IPS-NIHi7 (cell line): ENCODE data around the gene TNNI3.
"Not testable (repeated sequence)": the region's sequence is repeated elsewhere in the genome, so short reads cannot be mapped to it uniquely, and the experiment has no call there.

ENCODE experiments used
- DNase-seq: peaks from one replicate; pipeline ENCODE4 v3.0.0; 2012; ENCODE audit warnings: mixed read lengths; ENCODE audit errors: extremely low spot score

TNNI3 gene

DNA sequence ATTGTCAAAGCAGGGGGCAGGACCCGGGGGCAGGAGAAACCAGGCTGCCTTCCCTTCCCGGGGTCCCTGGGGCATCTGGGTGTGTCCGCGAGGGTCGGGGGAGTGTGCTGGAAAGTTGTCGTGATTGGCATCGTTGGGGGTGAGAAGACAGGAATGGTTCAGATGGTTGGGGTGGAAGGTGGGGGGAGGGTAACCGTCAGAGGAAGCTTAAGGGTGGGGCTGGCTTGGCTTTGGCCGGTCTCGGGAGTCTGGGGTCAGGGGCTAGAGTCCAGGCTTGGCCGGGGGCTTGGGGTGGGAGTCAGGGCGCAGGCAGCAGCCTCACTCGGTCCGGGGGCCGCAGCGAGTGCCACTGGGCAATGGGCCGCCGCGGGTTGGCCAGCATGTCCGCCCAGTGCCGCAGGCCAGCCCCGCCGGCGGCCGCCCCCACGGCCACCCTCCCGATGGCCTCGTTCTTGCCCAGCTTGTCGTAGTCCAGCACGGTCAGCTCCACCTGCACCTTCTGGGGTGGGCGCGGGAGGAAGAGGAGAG lies 15.7 kb upstream of the TNNI3 start:
- DNase-seq: no peak

DNA sequence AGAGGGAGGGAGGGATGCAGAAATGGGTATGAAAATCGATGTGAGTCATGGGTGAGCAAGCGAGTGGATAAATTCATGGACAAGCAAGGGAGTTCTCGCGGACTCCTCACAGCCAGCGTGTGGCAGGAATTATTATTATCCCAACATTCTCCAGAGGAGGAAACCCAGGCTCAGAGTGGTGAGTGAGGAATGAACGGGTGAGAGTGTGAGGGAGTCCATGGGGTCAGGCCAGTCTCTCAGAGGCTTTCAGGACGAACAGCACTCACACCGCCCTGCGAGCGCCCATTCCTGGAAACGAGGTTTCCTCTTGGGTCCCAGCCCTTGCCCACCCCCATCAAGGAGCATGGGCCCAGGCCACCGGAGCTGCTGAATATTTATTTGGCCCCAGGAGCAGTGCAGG lies 15.2 kb upstream of the TNNI3 start:
- no peak for DNase-seq

DNA sequence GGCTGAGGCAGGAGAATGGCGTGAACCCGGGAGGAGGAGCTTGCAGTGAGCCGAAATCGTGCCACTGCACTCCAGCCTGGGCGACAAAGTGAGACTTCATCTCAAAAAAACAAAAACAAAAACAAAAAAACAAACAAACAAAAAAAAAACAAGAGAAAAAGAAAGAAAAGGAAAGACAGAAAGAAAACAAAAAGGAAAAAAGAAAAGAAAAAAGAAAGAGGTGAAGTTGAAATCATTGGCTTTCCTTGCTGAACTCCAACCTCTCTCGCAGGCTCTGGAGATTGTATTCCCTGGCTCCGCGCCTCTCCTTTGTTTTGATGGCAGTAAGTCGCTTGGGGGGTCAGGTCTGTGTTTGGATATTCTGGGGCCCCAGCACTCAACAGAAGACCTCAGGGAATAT lies 14.8 kb upstream of the TNNI3 start:
- not testable (repeated sequence) for DNase-seq

DNA sequence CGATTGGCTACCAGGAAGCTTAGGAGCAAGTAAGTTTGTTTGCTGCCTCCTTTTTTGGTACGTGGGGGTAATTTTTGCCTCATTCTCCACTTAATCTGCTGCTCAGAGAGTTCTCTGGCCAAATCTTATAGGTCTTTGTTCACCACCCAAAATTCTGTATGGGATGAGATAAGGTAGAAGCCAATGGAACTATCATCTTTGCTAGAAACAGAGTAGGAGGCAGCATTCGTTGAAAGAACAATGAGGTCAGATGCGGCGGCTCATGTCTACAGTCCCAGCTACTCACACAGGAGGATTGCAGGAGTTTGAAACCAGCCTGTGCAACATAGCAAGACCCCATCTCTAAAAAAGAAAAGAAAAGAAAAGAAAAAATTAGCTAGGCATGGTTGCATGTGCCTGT lies 13.9 kb upstream of the TNNI3 start:
- DNase-seq: no peak

DNA sequence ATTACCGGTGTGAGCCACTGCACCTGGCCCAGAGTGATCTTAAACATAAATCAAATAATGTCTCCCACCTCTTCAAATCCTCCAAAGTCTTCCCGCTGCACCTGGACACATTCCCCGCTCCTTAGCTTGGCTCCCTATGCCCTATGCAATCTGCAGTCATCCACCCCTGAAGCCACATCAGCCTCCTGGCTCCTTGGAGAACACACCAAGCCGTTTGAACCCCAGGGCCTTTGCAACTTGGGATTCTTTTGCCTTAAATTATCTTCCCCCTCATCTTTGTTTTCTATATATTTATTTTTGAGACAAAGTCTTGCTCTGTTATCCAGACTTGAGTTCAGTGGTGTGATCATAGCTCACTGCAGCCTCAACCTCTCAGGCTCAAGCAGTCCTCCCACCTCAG lies 11.6 kb upstream of the TNNI3 start:
- no peak for DNase-seq

- peak; percentile 100 for DNase-seq
These were observed 9.2 kb upstream of the TNNI3 start, which contains the start of gene DNAAF3 for GRCh38 chr19:55166530-55167268. DNAAF3 (minus strand) TSS chr19:55166613; CDS start chr19:55166413, 200 bp downstream.

GRCh38 chr19:55165952-55166529 lies 8.5 kb upstream of the TNNI3 start:
- peak; percentile 78 for DNase-seq

- no peak for DNase-seq
These were observed 4.2 kb upstream of the TNNI3 start for GRCh38 chr19:55161571-55162322.

GRCh38 chr19:55160986-55161365 lies 3.4 kb upstream of the TNNI3 start:
- DNase-seq: no peak

DNA sequence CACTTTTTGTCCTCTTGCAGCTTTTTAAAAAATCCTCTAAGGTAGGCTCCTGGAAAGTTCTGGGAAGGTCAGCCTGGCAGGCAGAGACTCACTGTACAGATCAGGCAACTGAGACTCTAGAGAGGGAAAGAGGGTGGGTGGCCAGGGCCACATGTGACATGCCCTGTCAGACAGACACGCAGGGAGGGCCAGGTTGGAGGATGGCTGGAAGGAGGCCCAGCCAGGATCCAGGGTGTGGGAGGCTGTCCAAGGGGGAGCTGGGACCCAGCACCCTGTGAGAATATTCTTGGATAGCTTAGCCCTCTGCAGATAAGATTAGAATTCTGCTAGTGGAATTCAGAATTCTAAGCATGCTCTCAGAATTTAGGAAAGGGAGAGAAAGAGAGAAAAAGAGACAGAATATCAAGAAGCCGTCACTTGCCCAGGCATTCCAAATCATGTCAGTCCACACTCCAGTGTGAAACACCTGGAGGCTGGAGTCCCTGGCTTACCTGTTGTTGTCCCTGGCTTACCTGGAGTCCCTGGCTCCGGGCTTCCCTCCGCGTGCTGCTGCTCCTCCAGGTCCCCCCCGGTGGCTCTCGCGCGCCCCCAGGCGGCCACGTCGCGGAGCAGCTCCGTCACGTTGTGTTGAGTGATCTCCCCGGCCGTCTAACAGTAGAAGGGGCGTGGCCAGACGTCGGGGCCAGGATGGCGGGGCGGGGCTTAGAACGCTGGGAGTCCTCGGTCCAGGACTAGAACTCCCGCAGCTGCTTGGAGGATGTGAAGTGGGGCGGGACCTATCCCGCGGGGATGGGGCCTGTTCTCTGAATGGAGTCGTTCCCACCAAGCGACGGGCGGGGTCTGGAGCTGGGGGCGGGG lies 2.8 kb upstream of the TNNI3 start:
- DNase-seq: peak; percentile 93

GRCh38 chr19:55158848-55159749 lies 1.6 kb upstream of the TNNI3 start:
- no peak for DNase-seq

GRCh38 chr19:55158423-55158822 lies 891 bp upstream of the TNNI3 start:
- no peak for DNase-seq

DNA sequence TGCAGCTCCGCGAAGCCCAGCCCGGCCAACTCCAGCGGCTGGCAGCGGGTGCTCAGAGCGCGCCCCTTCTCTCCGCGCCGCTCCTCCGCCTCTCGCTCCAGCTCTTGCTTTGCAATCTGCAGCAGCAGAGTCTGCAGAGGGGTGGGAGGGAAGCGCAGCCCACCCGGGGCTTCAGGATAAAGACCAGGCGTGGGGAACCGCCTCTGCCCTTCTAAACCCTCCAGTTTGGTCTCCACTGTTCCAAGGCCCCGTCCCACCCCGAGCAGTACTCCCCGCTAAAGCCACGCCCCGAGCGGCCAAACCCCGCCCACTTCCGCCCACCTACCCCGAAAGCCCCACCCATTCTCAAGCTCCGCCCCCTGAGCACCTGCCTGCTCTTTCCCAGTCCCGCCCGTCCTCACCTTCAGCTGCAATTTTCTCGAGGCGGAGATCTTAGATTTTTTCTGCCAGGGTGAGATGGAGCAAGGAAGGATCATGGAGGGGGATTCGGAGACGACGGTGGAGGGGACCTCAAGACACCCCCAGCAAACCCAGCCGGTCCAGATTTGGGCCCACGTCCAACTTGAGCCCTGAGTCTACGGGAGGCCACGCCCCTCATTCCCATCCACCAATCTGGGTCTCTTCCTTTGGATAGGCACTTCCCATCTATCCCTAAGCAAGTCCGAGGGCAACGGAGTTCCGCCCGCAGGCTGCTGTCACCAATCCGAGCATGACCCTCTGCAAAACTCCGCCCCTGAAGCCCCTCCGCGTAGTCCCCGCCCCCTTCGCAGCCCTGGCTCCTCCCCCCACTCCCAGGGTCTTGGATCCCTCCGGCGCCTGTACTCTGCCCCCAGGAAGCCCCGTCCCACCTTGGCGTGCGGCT lies 1.1 kb downstream of the TNNI3 start:
- DNase-seq: peak; percentile 95

- DNase-seq: not testable (repeated sequence)
These were observed 1.7 kb downstream of the TNNI3 start for GRCh38 chr19:55155784-55156183.

GRCh38 chr19:55153652-55154264 lies 3.8 kb downstream of the TNNI3 start:
- DNase-seq: no peak

DNA sequence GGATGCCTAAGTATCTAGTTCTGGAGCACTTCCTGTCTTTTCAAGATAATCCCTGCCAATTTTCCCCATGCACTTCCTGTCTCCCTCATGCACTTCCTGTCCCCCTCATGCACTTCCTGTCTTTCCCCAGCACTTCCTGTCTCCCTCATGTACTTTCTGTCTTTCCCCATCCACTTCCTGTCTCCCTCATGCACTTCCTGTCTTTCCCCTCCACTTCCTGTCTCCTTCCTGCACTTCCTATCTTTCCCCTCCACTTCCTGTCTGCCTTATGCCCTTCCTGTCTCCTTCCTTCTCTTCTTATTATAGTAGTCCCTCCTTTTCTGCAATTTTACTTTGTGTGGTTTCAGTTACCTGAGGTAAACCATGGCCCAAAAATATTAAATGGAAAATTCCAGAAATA lies 5.5 kb downstream of the TNNI3 start:
- DNase-seq: no peak

GRCh38 chr19:55149078-55150003 lies 8.2 kb downstream of the TNNI3 start, which contains the start of gene TNNT1:
TNNT1 (minus strand) TSS chr19:55149206; CDS start chr19:55147157, 2,049 bp downstream.
- peak; percentile 63 for DNase-seq
